H9 (cell line): ENCODE data around the gene GHRHR. TPM values are rescaled to one million over a fixed set of nuclear protein-coding genes. Genes with fewer than 3 reads are reported as not detected.

Source experiments
- DNase-seq: peaks from one replicate; pipeline ENCODE4 v3.0.0-alpha.2; 2017
- H2AFZ ChIP-seq: one replicate; pipeline ENCODE4 v1.6.1; 2013; ENCODE audit warnings: mild to moderate bottlenecking, low read length, control low read depth, moderate library complexity
- H2AK5ac ChIP-seq: 2 replicates; pipeline ENCODE4 v1.6.1; 2013; ENCODE audit warnings: low read length, control low read depth, mixed read lengths; ENCODE audit not compliant: insufficient read length
- H2BK120ac ChIP-seq: one replicate; pipeline ENCODE4 v1.6.1; 2013; ENCODE audit warnings: low read depth, mild to moderate bottlenecking, low read length, control low read depth, inconsistent platforms; ENCODE audit not compliant: poor library complexity, severe bottlenecking
- H2BK12ac ChIP-seq: 2 replicates; pipeline ENCODE4 v1.6.1; 2013; ENCODE audit warnings: low read length, control low read depth, mixed read lengths, low read depth; ENCODE audit not compliant: insufficient read length
- H2BK15ac ChIP-seq: 2 replicates; pipeline ENCODE4 v1.6.1; 2013; ENCODE audit warnings: low read depth, low read length, control low read depth
- H2BK20ac ChIP-seq: one replicate; pipeline ENCODE4 v1.6.1; 2013; ENCODE audit warnings: low read depth, mild to moderate bottlenecking, low read length, control low read depth, inconsistent platforms; ENCODE audit not compliant: poor library complexity, severe bottlenecking
- H2BK5ac ChIP-seq: 2 replicates; pipeline ENCODE4 v1.6.1; 2013; ENCODE audit warnings: low read length, control low read depth, mixed read lengths; ENCODE audit not compliant: insufficient read length
- H3K14ac ChIP-seq: 2 replicates; pipeline ENCODE4 v1.6.1; 2013; ENCODE audit warnings: low read length, control low read depth; ENCODE audit not compliant: insufficient read depth
- H3K18ac ChIP-seq: 2 replicates; pipeline ENCODE4 v1.6.1; 2013; ENCODE audit warnings: low read depth, mild to moderate bottlenecking, mixed read lengths, low read length, control low read depth; ENCODE audit not compliant: insufficient read length
- H3K23ac ChIP-seq: 2 replicates; pipeline ENCODE4 v1.6.1; 2013; ENCODE audit warnings: low read length, control low read depth, mixed read lengths, low read depth; ENCODE audit not compliant: insufficient read length
- H3K23me2 ChIP-seq: 2 replicates; pipeline ENCODE4 v1.6.1; 2013; ENCODE audit warnings: low read depth, mild to moderate bottlenecking, mixed read lengths, low read length, control low read depth; ENCODE audit not compliant: insufficient read length, poor library complexity, severe bottlenecking
- H3K27ac ChIP-seq: 2 replicates; pipeline ENCODE4 v1.5.1; 2013; ENCODE audit warnings: low read length, control low read depth, mixed read lengths, low read depth; ENCODE audit not compliant: insufficient read length
- H3K27me3 ChIP-seq: 2 replicates; pipeline ENCODE4 v1.6.1; 2013; ENCODE audit warnings: low read length, control low read depth, inconsistent platforms; ENCODE audit not compliant: insufficient read depth
- H3K4ac ChIP-seq: 2 replicates; pipeline ENCODE4 v1.6.1; 2013; ENCODE audit warnings: low read depth, mild to moderate bottlenecking, control low read depth, inconsistent platforms, low read length, moderate library complexity
- H3K4me1 ChIP-seq: 2 replicates; pipeline ENCODE4 v1.6.1; 2013; ENCODE audit warnings: low read length, control low read depth, inconsistent platforms; ENCODE audit not compliant: insufficient read depth
- H3K4me2 ChIP-seq: 2 replicates; pipeline ENCODE4 v1.6.1; 2013; ENCODE audit warnings: low read length, control low read depth, mixed read lengths; ENCODE audit not compliant: insufficient read length, insufficient read depth
- H3K56ac ChIP-seq: 2 replicates; pipeline ENCODE4 v1.6.1; 2013; ENCODE audit warnings: low read depth, mild to moderate bottlenecking, mixed read lengths, low read length, control low read depth; ENCODE audit not compliant: insufficient read length
- H3K79me1 ChIP-seq: 2 replicates; pipeline ENCODE4 v1.6.1; 2013; ENCODE audit warnings: low read depth, mild to moderate bottlenecking, moderate library complexity, low read length, control low read depth, inconsistent platforms; ENCODE audit not compliant: insufficient read depth, poor library complexity, severe bottlenecking
- H3K79me2 ChIP-seq: 2 replicates; pipeline ENCODE4 v1.6.1; 2013; ENCODE audit warnings: low read length, control low read depth, inconsistent platforms; ENCODE audit not compliant: insufficient read depth
- H3K9ac ChIP-seq: 2 replicates; pipeline ENCODE4 v1.6.1; 2013; ENCODE audit warnings: low read length, control low read depth, mixed read lengths; ENCODE audit not compliant: insufficient read length; ENCODE audit errors: extremely low read depth
- H3K9me3 ChIP-seq: one replicate; pipeline ENCODE4 v1.6.1; 2013; ENCODE audit warnings: low read depth, low read length, inconsistent platforms; ENCODE audit not compliant: control insufficient read depth
- H3T11ph ChIP-seq: one replicate; pipeline ENCODE4 v1.6.1; 2013; ENCODE audit warnings: mild to moderate bottlenecking, low read length, control low read depth, inconsistent platforms
- H4K20me1 ChIP-seq: one replicate; pipeline ENCODE4 v1.6.1; 2013; ENCODE audit not compliant: control insufficient read depth, insufficient read length, insufficient read depth
- H4K5ac ChIP-seq: 2 replicates; pipeline ENCODE4 v1.6.1; 2013; ENCODE audit warnings: low read depth, mild to moderate bottlenecking, mixed read lengths, low read length, control low read depth; ENCODE audit not compliant: insufficient read length
- H4K8ac ChIP-seq: replicated peaks from 2 replicates; pipeline ENCODE4 v1.6.1; 2013; ENCODE audit warnings: low read length, control low read depth, mixed read lengths, low read depth; ENCODE audit not compliant: insufficient read length
- H4K91ac ChIP-seq: 2 replicates; pipeline ENCODE4 v1.6.1; 2013; ENCODE audit warnings: low read depth, mild to moderate bottlenecking, moderate library complexity, mixed read lengths, low read length, control low read depth; ENCODE audit not compliant: insufficient read length
- H3K27ac Mint-ChIP-seq, 3 experiments: 2 replicates in 2 of 3; 3 replicates in 1 of 3; pipeline ENCODE4 v1.8.0; 2020 to 2021; ENCODE audit warnings: mixed read lengths in 3 of 3, mild to moderate bottlenecking in 1 of 3, moderate library complexity in 1 of 3
- H3K27me3 Mint-ChIP-seq: 2 replicates; pipeline ENCODE4 v1.8.0; 2021; ENCODE audit warnings: low read depth, mild to moderate bottlenecking, moderate library complexity, mixed read lengths
- H3K36me3 Mint-ChIP-seq, 3 experiments: 2 replicates in 2 of 3; 3 replicates in 1 of 3; pipeline ENCODE4 v1.8.0; 2020 to 2021; ENCODE audit warnings: low read depth in 3 of 3, mixed read lengths in 3 of 3; ENCODE audit not compliant: insufficient read depth in 1 of 3
- H3K4me1 Mint-ChIP-seq, 2 experiments: 2 replicates each; pipeline ENCODE4 v1.8.0; 2020; ENCODE audit warnings: mixed read lengths in 2 of 2
- H3K4me3 Mint-ChIP-seq, 2 experiments: 2 replicates in 1 of 2; 3 replicates in 1 of 2; pipeline ENCODE4 v1.8.0; 2020 to 2021; ENCODE audit warnings: mild to moderate bottlenecking in 2 of 2, mixed read lengths in 2 of 2, moderate library complexity in 1 of 2
- H3K9me3 Mint-ChIP-seq, 2 experiments: 2 replicates in 1 of 2; 3 replicates in 1 of 2; pipeline ENCODE4 v1.8.0; 2020; ENCODE audit warnings: mild to moderate bottlenecking in 2 of 2, mixed read lengths in 2 of 2, moderate library complexity in 1 of 2
- CTCF ChIP-seq: fragments of 200-600 bp; sonication (generic); conservative IDR thresholded peaks from 3 replicates; pipeline ENCODE4 v1.8.0; 2021; ENCODE audit warnings: antibody characterized with exemption, mild to moderate bottlenecking
- WGBS: extraction: QIAGEN DNeasy Blood & Tissue Kit; methylation state at CpG from one replicate; pipeline ENCODE4 v1.1.7; 2013; ENCODE audit warnings: missing lambda C conversion rate, low lambda C conversion rate, mixed read lengths; ENCODE audit not compliant: insufficient read length; ENCODE audit errors: extremely low coverage; 5-methylcytosine and 5-hydroxymethylcytosine counted together
- total RNA-seq: library from RNA; stranded (reverse); gene quantifications from 2 replicates; pipeline ENCODE4 v1.2.1, GENCODE V29; 2021

The GHRHR gene
- total RNA-seq, 1 experiment from 2014 or later = 7.4 TPM

- no peak overlapping the region for H3T11ph ChIP-seq
- no peaks in the 10 kb centered on the region for H3K79me1 ChIP-seq
- no peaks in the 10 kb centered on the region for H3K9me3 ChIP-seq
- H4K5ac ChIP-seq = no peak overlapping the region
- no peaks in the 10 kb centered on the region for H3K23me2 ChIP-seq
- H3K23ac ChIP-seq = no peak overlapping the region
- H2AFZ ChIP-seq = no peak overlapping the region
- Mint-ChIP-seq H3K27me3 (peaks cover 45% of the 10 kb centered on the region), H3K9me3 (no peaks in the 10 kb centered on the region), H3K27ac (no peak overlapping the region), H3K36me3 (no peaks in the 10 kb centered on the region; a peak in 1 of 7 replicates), H3K4me1 (peaks cover 9 to 18% of the 10 kb centered on the region in 2 experiments), H3K4me3 (no peak overlapping the region)
- H2BK5ac ChIP-seq = no peak overlapping the region
- H3K79me2 ChIP-seq = no peaks in the 10 kb centered on the region
- H3K27ac ChIP-seq = no peak overlapping the region
- H3K4ac ChIP-seq = no peak overlapping the region
- H3K9ac ChIP-seq = no peak overlapping the region
- H4K20me1 ChIP-seq = no peaks in the 10 kb centered on the region
- no peak overlapping the region for H2BK15ac ChIP-seq
- no peak overlapping the region for H3K14ac ChIP-seq
- H2BK20ac ChIP-seq = no peak overlapping the region
- no peak for DNase-seq
- no peak overlapping the region for H2BK120ac ChIP-seq
- no peak for TF ChIP-seq CTCF
- no peaks in the 10 kb centered on the region for H3K27me3 ChIP-seq
- H3K56ac ChIP-seq = no peak overlapping the region
- no peak overlapping the region for H3K18ac ChIP-seq
- H2AK5ac ChIP-seq = no peak overlapping the region
- H4K8ac ChIP-seq = no peak overlapping the region
- no peaks in the 10 kb centered on the region; the same call in 1 of the 2 replicates for H3K4me1 ChIP-seq
- no peak overlapping the region for H2BK12ac ChIP-seq
- no peak overlapping the region for H3K4me2 ChIP-seq
- no peak overlapping the region for H4K91ac ChIP-seq
- no CpG with 5 or more reads among the region's 2 CpGs for whole genome bisulfite sequencing
Observed at GRCh38 chr7:30968294-30968693, 4.5 kb downstream of the GHRHR start.
